H1 (cell line): ENCODE results near the gene PGLYRP4. TPM values are rescaled to one million over a fixed set of nuclear protein-coding genes. Genes with fewer than 3 reads are reported as not detected.

Experiments used
- BRCA1 ChIP-seq: IDR thresholded peaks from 2 replicates; pipeline ENCODE4 v1.6.1; 2012; ENCODE audit warnings: low read depth, low read length, improper control_type of control experiment
- CHD1 ChIP-seq: IDR thresholded peaks from 2 replicates; pipeline ENCODE4 v1.6.1; 2012; ENCODE audit warnings: low read depth, low read length, improper control_type of control experiment
- POLR2AphosphoS5 ChIP-seq: IDR thresholded peaks from 2 replicates; pipeline ENCODE4 v1.6.1; 2011; ENCODE audit warnings: low read depth, low read length
- polyA plus RNA-seq, 7 experiments: library from polyadenylated mRNA; depleted of rRNA in 3 of 7; stranded (reverse) in 5 of 7; unstranded in 2 of 7; fragments of >200 nt in 5 of 7; fragments of 200-250 nt in 2 of 7; gene quantifications; 1 replicate in 5 of 7; 2 replicates in 1 of 7; 4 replicates in 1 of 7; pipeline versions ENCODE4 v1.2.1 to v1.2.3, GENCODE V29; 2011 to 2013; ENCODE audit warnings: missing spikeins in 2 of 7, mixed read lengths in 2 of 7
- total RNA-seq: library from RNA; stranded (reverse); fragmentation: NEBNext Ultra II Directional; extraction: Animal tissue kit (Norgen Biotek cat#: 25700); gene quantifications from 2 replicates; pipeline ENCODE4 v1.2.1, GENCODE V29; 2021

Gene PGLYRP4
- total and polyA plus RNA-seq, 2 of the 8 experiments (the other 6 are each of a cell fraction or from before 2014, with no cell fraction given), result not detected

DNA sequence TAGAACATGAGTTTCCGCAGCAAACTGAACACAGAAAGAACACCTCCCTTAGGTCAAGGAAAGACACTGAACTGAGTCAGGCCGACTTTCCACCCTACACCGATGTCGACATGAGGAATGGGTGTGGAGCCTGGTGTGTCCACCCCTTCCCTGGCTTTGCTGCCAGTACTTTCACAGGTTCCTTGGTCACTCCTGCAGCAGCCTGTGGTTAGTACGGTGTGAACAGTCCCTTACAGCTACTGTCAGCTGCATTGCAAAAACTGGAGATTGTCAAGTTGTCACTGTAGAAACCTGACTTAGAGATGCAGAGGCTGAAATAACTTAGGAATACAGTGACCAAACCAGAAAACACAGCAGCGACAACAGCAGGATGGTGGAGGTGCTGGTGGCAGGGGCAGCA, 43.0 kb downstream of the PGLYRP4 start (continued):
- TF ChIP-seq BRCA1 (no peak), CHD1 (no peak), POLR2AphosphoS5 (no peak)
